ENCODE results near the gene ACP5.

The ACP5 gene

DNA sequence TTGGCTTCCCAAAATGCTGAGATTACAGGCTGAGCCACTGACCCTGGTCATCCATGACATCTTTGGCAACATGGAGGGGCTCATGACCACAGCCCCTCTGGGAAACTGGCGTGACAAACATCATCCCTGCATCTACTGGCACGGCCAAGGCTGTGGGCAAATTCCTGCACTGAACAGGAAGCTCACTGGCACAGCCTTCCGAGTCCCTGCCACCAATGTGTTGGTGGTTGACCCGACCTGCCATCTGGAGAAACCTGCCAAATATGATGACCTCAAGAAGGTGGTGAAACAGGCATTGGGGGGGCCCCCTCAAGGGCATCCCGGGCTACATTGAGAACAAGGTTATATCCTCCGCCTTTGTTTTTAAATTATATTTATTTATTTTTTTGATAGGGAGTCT, 8.9 kb upstream of the ACP5 start:
- H3F3A ChIP-seq (ENCODE audit: control insufficient read depth, insufficient read depth), result peaks cover 27% of the 10 kb centered on the region
- no peaks in the 10 kb centered on the region for H4K20me1 ChIP-seq (ENCODE audit: control insufficient read depth, insufficient read depth, low read depth, low read length)
- TF ChIP-seq EZH2phosphoT487 (IDR thresholded peaks at IDR 0.05; ENCODE audit: borderline replicate concordance, low read length), result no peak
- TF ChIP-seq, protein P1, sequence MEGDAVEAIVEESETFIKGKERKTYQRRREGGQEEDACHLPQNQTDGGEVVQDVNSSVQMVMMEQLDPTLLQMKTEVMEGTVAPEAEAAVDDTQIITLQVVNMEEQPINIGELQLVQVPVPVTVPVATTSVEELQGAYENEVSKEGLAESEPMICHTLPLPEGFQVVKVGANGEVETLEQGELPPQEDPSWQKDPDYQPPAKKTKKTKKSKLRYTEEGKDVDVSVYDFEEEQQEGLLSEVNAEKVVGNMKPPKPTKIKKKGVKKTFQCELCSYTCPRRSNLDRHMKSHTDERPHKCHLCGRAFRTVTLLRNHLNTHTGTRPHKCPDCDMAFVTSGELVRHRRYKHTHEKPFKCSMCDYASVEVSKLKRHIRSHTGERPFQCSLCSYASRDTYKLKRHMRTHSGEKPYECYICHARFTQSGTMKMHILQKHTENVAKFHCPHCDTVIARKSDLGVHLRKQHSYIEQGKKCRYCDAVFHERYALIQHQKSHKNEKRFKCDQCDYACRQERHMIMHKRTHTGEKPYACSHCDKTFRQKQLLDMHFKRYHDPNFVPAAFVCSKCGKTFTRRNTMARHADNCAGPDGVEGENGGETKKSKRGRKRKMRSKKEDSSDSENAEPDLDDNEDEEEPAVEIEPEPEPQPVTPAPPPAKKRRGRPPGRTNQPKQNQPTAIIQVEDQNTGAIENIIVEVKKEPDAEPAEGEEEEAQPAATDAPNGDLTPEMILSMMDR (IDR thresholded peaks at IDR 0.05; ENCODE audit: low read depth, low read length, poor library complexity, severe bottlenecking), result no peak
- no peaks in the 10 kb centered on the region for H3K9me3 ChIP-seq (ENCODE audit: control insufficient read depth, insufficient read depth, low read length)
- H3K27ac ChIP-seq (ENCODE audit: low read depth, low read length), result no peak overlapping the region
- H3K9me2 ChIP-seq (replicated peaks; ENCODE audit: control insufficient read depth, low read length), result no peaks in the 10 kb centered on the region
- no peak overlapping the region for H3K4me3 ChIP-seq (ENCODE audit: low read length)
- no peaks in the 10 kb centered on the region for H3K36me3 ChIP-seq (ENCODE audit: control insufficient read depth, low read length)
- peaks cover 45% of the 10 kb centered on the region for H3K4me1 ChIP-seq (ENCODE audit: control insufficient read depth, low read length)
- no peaks in the 10 kb centered on the region for H3K27me3 ChIP-seq (ENCODE audit: control insufficient read depth, low read length)
- H3K4me2 ChIP-seq (ENCODE audit: low read length), result no peak overlapping the region
- H3K79me2 ChIP-seq (ENCODE audit: control insufficient read depth, low read length), result no peaks in the 10 kb centered on the region

DNA sequence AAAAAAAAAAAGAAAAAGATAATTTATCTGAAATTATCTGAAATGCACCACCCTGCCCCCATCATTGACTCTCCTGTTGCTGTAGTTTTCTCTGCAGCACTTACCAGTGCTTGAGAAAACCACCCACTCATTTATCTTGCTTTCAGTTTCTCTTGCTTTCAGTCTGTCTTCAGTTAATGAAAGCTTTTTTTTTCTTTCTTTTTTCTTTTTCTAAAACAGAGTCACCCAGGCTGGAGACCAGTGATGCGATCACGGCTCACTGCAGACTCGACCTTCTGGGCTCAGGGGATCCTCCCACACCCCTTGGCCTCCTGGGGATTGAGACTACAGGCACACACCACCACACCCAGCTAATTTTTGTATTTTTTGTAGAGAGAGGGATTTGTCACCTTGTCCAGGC, 4.3 kb upstream of the ACP5 start:
- Histone ChIP-seq H3K4me1 (ENCODE audit: control insufficient read depth, low read length) (peaks cover 64% of the 10 kb centered on the region), H3K27ac (ENCODE audit: low read depth, low read length) (peak overlapping the region; percentile 98), H3K79me2 (ENCODE audit: control insufficient read depth, low read length) (no peaks in the 10 kb centered on the region), H4K20me1 (ENCODE audit: control insufficient read depth, insufficient read depth, low read depth, low read length) (no peaks in the 10 kb centered on the region), H3F3A (ENCODE audit: control insufficient read depth, insufficient read depth) (peaks cover 38% of the 10 kb centered on the region), H3K4me2 (ENCODE audit: low read length) (peak overlapping the region; percentile 89), H3K9me3 (ENCODE audit: control insufficient read depth, insufficient read depth, low read length) (no peaks in the 10 kb centered on the region), H3K4me3 (ENCODE audit: low read length) (peak overlapping the region; percentile 65), H3K9me2 (replicated peaks; ENCODE audit: control insufficient read depth, low read length) (no peaks in the 10 kb centered on the region), H3K36me3 (ENCODE audit: control insufficient read depth, low read length) (no peaks in the 10 kb centered on the region), H3K27me3 (ENCODE audit: control insufficient read depth, low read length) (no peaks in the 10 kb centered on the region)
- TF ChIP-seq, protein P1 (IDR thresholded peaks at IDR 0.05; ENCODE audit: low read depth, low read length, poor library complexity, severe bottlenecking), result no peak
- TF ChIP-seq EZH2phosphoT487 (IDR thresholded peaks at IDR 0.05; ENCODE audit: borderline replicate concordance, low read length), result no peak

- no peaks in the 10 kb centered on the region for H3K27me3 ChIP-seq (ENCODE audit: control insufficient read depth, low read length)
- peak overlapping the region; percentile 89 for H3K4me2 ChIP-seq (ENCODE audit: low read length)
- H3K27ac ChIP-seq (ENCODE audit: low read depth, low read length), result peak overlapping the region; percentile 98
- H3K9me2 ChIP-seq (replicated peaks; ENCODE audit: control insufficient read depth, low read length), result no peaks in the 10 kb centered on the region
- TF ChIP-seq, protein P1 (IDR thresholded peaks at IDR 0.05; ENCODE audit: low read depth, low read length, poor library complexity, severe bottlenecking), result no peak
- no peak for TF ChIP-seq EZH2phosphoT487 (IDR thresholded peaks at IDR 0.05; ENCODE audit: borderline replicate concordance, low read length)
- H3K4me3 ChIP-seq (ENCODE audit: low read length), result 0 out of 2 replicates have a peak overlapping the region, but pooled peaks have one; percentile 16
- H3K4me1 ChIP-seq (ENCODE audit: control insufficient read depth, low read length), result peaks cover 64% of the 10 kb centered on the region
- no peaks in the 10 kb centered on the region for H4K20me1 ChIP-seq (ENCODE audit: control insufficient read depth, insufficient read depth, low read depth, low read length)
- peaks cover 33% of the 10 kb centered on the region for H3F3A ChIP-seq (ENCODE audit: control insufficient read depth, insufficient read depth)
- no peaks in the 10 kb centered on the region for H3K79me2 ChIP-seq (ENCODE audit: control insufficient read depth, low read length)
- H3K36me3 ChIP-seq (ENCODE audit: control insufficient read depth, low read length), result no peaks in the 10 kb centered on the region
- no peaks in the 10 kb centered on the region for H3K9me3 ChIP-seq (ENCODE audit: control insufficient read depth, insufficient read depth, low read length)
Measured at GRCh38 chr19:11580116-11580515, 2.7 kb upstream of the ACP5 start.

All from DOHH2 (cell line).